Middle frontal gyrus (tissue), 1 donor: ENCODE data around the gene SLC35D2.
A peak's percentile ranks its signal among the peaks of the same experiment; 100 is the strongest.

Experiments used
- DNase-seq: peaks from one replicate; pipeline ENCODE4 v3.0.0-alpha.2; 2015; ENCODE audit warnings: low spot score; ENCODE audit errors: extremely low spot score

SLC35D2 gene

DNA sequence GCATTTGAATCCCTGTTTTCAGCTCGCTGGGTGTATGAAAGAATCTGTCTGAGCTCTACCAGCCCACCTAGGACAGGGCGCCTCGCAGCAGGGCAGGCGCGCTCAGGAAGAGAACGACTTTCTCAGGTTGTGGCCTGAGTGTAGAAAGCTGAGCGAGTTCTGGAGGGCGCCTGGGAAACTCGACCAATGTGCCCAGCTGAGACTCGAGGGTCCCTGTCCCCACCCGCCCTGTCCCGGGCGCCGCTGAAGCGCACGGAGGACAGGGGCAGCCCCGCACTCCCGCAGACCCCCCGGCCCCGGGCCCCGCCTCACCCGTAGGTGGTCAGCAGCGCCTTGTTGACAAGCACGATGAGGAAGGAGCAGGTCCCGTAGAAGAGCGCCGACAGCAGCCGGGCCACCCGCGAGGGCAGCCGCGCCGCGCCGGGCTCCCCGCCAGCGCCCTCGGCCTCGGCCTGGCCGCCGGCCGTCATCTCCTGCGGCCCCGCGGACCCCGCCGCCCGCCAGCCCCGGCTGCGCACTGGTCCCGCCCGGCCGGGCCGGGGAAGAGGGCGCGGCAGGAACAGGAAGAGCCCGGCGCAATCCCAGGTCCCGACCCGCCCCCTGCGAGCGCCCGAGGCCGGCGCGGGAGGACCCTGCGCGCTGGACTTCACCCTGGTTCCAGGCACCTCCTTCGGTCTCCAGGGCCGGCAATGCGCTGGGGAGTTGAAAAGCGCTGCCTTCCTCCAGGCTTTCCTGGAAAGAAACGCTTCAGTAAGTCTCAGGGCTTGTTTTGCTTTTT is at the start of gene SLC35D2:
Gene SLC35D2, minus strand, starts transcription at position 547 of the 778 bp plus-strand sequence. Its CDS starts 77 bp downstream, at position 470.
- peak; percentile 5 for DNase-seq

DNA sequence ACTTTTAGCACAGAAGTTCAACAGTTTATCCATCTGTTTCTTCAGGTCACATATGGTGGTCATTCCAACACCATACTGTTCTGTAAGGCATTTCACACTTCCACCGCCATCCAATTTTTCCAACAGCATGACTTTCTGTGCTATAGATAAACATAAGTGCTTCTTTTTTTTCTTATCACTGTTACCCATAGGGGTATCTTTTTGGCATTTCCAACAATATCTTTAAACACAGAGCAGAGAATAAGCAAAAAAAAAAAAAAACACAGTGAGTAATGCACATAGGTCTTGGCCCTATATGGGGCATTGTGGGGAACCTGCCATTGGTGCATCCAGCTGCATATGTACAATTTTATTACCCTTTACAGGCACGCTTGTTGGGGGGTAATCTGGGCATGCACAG is 46.9 kb upstream of the SLC35D2 start:
- no peak for DNase-seq

DNA sequence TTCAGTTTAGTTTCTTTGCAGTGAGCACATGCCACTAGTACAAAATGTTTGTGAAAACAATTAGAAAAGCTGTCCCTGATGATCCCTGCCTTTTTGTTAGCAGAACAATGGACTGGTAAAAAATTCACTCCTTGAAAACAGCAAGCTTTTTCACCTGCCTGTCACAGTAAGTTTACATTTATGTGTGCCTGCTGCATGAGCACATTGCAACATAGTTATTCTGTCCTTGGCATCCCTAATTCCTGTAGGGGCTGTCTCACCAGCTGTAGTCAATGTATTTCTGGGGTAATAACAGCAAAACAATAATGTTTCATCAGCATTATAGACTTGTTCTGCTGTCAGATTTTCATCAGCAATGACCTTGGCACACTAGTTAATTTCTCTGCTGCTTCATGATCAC is 46.2 kb upstream of the SLC35D2 start:
- DNase-seq: no peak

DNA sequence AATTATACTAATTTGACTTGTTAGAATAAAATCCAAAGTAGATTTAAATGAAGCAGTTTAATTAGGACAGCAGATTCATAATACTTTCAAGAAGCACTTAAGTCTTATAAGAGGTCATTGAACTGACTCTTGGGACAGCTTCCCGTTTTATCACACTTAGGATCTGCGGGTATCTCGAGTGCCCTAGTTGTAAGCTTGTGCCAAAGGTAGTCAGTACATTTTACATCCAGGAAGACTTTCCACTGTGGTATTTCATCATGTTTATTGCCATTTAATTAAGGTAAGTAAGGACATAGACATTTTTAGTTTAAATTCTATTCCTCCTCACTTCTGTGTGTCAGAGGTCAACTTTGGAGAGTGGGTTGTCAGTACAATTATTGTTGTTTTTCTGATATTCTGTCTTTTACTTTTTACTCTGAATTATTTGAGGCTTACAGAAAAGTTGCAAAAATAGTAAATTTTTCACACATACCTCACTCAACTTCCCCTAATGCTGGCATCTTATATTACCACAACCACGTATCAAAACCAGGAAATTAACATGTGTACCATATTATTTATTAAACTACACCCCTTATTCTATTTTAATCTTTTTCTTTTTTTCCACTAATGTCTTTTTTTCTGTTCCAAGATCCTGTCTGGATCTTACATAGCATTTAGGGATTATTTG is 42.1 kb upstream of the SLC35D2 start:
- DNase-seq: no peak

DNA sequence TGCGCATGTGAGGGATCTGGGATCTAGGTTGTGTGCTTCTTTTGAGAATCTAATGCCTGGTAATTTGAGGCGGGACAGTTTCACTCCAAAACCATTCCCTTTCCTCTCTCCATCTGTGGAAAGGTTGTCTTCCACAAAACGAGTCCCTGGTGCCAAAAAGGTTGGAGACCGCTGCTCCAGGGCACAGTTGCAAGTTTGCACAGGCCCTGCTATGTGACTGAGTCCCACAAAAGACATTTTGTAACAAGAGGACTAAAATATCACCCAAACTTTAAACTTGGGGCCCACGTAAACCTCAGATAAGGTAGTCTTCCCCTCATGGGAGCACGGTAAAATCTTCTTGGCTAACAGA is 40.5 kb upstream of the SLC35D2 start:
- no peak for DNase-seq

DNA sequence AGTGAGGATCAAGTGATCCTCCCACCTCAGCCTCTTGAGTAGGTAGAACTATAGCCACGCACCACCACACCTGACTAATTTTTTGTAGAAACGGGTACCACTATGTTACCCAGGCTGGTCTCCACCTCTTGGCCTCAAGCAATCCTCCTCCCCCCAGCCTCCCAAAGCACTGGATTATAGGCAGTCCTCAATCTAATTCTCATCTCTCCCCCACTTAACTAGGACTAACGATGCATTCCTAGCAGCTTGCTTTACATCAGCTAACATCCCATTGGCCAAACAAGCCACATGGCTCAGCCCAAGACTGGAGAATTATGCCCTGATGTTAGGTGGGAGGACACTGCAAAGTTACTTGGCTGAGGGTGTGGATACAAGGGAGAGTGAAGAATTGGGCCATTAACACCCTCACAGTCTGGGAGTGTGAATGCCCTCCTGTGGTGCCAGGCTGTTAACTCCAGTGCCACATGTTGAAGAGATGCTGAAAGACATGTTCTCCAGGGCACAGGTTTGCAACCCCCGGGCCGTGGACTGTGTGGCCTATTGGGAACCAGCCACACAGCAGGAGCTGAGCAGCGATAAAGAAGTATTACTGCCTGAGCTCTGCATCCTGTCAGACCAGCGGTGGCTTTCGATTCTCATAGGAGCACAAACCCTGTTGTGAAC is 39.9 kb upstream of the SLC35D2 start:
- DNase-seq: no peak

DNA sequence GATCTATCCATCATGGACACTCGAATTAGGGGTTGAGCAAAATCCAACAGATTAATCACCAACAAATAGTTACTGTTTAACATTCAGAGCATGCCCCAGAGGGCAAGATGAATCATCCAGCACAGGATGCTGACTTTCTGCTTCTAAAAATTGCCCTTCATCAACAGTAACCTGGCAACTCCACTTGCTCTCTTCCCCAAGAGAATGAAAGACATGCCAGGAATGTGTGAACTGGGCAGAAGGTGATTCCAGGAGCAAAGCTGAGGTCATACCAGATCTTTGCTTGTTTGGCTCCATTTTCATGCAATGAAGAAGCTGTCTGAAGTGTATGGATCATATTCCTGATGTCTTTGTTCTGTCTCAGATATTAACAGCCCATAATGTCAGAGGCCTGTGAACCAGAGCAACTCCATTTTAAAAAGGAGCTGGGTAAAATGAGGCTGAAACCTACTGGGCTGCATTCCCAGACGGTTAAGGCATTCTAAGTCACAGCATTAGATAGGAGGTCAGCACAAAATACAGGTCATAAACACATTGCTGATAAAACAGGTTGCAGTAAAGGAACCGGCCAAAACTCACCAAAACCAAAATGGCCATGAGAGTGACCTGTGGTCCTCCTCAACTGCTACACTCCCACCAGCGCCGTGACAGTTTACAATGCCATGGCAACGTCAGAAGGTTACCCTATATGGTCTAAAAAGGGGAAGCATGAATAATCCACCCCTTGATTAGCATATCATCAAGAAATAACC is 37.1 kb upstream of the SLC35D2 start:
- DNase-seq: no peak

DNA sequence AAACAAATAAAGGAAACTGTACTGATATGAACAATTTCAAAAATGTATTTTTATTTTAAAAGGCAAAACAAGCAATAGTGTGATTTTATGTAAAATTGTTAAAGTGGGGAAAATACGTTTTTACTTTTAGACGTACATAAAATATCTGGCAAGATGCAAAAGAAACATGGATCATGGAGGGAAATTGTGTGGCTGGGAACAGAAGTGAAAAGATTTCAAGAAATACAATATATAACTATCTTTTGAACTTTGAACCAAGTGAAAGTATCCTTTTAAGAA is 36.1 kb upstream of the SLC35D2 start:
- no peak for DNase-seq

DNA sequence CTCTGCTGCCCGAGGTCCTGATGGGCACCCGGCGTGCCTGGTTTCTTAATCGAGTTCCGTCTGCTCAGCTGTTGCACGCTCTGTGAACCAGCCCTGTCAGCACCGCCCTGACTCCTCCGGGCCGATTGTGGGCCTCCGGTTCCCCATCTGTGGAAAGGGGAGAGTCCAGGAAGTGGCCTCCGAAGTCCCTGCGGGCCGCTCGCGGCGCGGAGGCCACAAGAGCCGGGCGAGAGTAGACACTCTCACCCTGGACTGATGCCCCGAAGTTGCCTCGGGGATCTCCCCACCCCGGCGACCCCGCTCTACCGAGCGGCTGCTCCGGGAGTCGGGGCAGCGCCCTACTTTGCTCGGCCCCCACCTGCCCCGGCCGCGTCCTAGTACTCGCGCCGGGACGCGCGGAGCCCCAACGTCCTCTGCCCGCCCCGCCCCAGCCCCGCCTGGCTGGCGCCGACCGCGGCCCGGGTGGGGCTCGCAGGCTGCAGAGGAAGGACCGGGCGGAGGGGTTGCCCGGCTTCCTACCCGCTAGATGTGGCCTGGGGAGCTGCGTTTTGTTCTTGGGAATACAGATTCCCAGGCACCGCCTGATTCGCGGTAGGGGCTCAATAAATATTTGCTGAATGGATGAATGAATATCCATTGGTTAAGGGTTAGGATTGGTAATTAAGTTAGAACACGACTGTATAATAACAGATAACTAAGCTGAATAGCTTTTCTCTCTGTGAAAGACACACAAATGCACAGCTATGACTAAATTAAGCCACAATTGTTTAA is 35.6 kb upstream of the SLC35D2 start:
- no peak for DNase-seq

DNA sequence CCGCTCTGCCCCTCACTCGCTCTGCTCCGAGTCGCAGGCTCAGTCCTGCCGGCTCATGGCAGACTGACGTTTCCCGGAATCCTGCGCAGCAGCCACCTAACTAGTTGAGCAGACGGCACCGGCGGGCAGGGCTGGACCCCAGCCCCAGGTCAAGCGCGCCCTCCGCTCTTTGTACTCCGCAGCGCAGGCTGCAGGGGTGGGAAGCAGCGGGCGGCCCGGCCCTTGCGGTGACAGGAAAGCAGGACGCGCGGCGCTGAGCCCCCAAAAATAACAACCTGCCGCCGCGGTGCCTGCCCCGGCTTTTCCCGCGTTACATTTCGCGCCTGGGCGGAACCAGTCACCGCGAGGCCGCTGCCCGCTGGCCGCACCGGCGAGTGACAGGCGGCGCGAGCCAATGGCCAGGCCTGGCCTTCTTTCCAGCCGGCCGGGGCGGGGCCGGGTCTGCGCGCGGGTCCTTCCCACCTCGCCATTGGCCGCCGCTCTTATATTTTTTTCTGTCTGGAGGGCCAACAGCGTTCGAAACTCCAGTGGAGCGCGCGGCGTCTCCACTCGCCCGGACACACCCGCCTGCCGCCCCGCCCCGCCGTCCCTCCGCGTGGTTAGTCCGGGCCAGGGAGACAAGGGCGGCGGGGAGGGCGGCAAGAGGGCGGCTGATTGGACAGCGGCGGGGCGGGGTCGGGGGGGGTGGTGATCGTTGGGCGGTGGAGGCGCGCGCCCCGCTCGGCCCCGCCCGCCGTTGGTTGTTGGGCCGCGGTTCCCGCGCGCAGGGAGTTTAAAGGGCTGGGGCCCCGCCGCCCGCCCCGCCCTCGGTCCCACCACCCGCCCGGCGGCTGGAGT is 34.8 kb upstream of the SLC35D2 start, which contains the start of gene ZNF367:
Gene ZNF367, minus strand, starts transcription at position 288 of the 837 bp plus-strand sequence. CDS start 338 bp downstream, outside the sequence.
- peak; percentile 94 for DNase-seq

DNA sequence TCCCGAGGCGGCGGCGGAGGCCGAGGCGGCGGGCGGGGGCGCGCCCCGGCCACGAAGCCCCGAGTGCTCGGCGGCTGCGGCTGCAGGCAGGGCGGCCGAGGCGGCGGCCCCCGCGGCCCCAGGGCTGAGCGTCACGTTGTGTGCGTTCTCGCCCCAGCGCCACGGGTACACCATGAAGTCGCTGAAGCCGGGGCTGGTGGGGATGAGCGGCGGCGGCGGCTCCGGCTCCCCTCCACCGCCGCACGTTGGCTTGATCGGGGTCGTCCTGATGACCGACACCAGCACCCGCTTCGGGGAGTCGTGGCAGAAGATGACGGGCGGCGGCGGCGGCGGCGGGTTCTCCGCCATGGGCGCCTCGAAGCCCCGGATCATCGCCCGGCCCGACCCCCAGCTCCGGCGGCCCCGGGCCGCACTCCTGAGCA is 34.2 kb upstream of the SLC35D2 start:
- no peak for DNase-seq

DNA sequence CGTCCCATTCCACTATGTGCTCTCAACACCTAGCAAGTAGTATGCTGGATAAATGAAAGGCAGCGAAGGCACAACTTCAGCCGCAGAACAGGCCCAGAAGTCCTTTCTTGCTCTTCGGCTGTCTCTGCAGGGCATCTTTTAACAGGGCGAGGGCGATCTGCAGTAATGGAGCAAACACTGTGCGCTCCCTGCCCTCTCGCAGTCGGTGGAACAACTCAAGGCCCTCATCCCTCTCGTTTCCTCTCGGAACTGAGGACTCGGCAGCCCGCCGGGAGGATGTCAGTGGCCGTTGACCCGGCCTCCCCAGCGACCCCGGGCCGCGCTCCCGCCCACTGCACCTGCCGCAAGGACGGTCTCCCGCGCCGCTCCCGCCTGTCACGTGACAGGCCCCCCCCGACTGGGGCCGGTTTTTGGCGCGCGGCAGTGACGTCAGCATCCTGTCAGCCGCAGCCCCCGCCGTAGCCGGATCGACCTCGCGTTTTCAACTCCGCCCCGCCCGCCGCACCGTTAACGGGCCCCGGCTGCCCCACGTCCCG is 33.6 kb upstream of the SLC35D2 start:
- DNase-seq: peak; percentile 58

DNA sequence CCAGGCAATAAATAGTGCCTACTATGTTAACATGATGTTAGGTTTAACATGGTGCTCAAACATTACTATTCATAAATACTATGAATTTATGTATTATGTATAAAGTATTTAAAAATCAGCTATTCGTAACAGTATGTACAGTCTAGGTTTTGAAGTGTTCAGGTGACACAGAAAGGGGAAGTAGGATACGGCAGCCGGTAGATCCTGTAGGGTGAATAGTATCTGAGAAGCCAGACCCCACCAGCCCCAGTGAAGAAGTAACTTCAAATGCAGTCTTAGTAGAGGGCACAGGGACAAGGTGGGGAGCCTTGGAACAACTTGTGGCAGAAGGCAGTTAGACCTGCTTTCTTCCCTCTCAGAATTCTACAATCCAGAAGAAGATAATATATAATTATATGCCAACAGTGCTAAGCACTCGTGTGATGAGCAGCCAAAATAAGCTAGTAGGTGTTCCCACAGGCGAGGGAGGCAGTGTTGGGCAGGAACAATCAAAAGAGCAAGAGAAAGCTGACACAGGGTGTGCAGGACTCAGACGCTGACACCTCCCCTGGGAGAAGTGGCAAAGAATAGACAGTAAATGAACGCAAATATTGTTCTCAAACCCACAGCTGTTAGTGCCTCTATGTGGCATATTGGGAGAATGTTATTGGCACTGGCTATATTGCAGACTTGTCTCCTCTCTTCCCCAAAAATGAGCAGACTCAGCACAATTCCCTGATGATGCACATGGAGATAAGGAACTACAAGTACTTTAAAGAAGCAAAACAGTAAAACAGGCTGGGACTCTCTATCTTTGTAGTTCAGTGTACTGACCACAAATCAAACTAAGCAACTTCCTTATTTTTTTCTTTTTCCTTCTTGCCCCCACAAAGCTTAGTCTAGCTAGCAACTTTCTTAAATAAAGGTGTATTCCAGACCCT is 30.1 kb upstream of the SLC35D2 start:
- peak; percentile 28 for DNase-seq

DNA sequence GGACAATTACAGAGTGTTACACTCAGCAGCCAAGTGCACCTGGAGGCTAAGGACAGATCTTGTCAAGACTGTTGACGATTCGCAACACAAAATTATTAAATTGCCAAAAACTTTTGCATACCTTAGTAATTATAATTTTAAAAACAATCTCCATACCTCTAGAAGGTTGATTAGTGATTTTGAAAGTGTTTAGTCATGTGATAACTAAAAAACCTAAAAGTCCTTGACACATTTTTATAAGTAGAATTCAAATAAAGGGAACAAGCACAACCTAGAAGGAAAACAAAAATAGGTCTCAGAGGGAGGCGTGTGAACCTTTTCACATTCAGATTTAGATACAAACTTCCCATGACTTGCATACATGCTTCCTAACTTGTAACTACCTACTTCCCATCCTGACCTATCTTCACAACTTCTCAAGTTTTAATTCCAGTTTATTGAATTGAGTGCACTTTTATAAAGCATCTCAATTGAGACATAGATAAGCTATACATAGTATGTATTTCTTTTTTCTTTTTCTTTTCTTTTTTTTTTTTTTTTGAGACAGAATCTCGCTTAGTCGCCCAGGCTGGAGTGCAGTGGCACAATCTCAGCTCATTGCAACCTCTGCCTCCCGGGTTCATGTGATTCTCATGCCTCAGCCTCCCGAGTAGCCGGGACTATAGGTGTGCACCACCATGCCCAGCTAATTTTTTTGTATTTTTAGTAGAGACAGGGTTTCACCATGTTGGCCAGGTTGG is 28.8 kb upstream of the SLC35D2 start:
- DNase-seq: no peak

DNA sequence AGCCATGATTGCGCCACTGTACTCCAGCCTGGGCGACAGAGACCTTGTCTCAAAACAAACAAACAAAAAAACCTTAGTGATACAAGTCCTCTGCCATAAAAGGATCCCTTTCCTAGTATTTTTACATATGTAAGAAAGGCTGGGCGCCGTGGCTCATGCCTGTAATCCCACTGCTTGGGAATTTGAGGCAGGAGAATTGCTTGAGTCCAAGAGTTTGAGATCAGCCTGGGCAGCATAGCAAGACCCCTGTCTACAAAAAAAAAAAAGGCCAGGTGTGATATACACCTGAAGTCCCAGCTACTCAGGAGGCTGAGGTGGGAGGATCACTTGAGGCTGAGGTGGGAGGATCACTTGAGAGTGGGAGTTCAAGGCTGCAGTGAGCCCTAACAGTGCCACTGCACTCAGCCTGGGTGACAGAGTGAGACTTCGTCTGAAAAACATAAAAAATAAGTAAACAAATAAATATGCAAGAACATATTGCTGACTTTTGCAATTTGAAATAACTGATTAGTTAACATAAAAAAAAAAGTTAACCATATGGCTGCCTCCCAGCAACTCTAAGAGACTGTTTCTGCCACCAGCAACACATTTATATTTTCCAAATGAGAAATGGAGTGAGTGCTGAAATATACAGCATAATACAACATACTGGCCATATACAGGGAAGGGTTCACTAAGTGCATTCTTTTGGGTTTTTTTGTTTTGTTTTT is 27.8 kb upstream of the SLC35D2 start:
- DNase-seq: no peak

DNA sequence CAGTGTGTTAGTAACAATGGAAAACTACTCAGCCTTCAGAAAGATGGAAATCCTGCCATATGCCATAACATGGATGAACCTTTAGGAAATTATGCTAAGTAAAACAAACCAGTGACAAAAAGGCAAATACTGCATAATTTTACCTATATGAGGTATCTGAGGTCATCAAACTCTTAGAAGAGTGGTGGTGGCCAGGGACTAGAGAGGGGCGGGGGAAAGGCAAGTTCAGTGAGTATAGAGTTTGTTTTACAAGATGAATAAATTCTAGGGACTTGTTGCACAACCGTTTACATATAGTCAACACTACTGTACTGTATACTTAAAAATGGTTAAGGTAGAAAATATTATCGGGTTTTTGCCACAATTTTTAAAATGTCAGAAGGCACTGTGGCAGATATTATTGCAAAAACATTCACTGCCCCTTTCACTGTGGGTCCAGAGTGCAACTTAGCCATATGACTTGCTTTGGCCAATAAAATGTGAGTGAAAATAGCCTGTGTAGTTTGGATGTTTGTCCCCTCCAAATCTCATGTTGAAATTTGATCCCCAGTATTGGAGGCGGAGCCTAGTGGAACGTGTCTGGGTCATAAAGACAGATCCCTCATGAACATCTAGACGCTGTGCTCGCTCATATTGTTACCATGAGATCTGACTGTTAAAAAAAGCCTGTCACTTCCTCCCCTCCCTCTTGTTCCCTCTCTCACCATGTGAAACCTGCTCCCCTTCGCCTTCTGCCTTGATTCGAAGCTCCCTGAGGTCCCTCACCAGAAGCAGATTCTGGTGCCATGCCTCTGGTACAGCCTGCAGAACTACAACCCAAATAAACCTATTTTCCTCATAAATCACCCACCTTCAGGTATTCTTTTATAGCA is 25.1 kb upstream of the SLC35D2 start:
- DNase-seq: no peak
